Skin epidermis (tissue), 12 donors: ENCODE data around the gene TUBB1.

Experiments
- H3K27ac ChIP-seq, 21 experiments: fragments of 200-600 bp; sonication (generic) in 11 of 21; one replicate each; pipeline ENCODE4 v1.5.0; 2020; ENCODE audit warnings: mild to moderate bottlenecking in 3 of 21, inconsistent platforms in 2 of 21, moderate library complexity in 2 of 21
- H3K4me3 ChIP-seq, 7 experiments: fragments of 200-600 bp; sonication (generic) in 2 of 7; one replicate each; pipeline ENCODE4 v1.5.0; 2020; ENCODE audit warnings: inconsistent platforms in 2 of 7, mild to moderate bottlenecking in 2 of 7, moderate library complexity in 1 of 7

TUBB1 gene

DNA sequence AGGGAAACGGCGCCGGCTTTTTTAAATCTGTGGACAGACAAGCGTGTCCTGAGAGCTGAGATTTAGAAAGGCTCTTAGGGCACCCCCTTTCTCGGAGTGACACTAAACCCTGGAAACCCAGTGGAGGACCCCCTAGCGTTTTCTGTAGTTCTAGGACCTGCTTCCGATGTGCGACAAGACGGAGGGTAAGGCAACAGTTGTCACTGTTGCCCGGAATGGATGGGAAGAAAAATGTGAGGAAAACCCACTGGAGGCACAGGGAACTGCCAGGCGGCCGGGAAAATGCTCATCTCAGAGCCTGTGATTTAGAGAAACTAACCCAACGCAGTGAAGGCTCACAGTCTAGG, 13.5 kb downstream of the TUBB1 start:
- Histone ChIP-seq H3K4me3 (peak overlapping the region; percentile 72 to 92 (median 82)), H3K27ac (peak overlapping the region; percentile 55 to 98 (median 91))

DNA sequence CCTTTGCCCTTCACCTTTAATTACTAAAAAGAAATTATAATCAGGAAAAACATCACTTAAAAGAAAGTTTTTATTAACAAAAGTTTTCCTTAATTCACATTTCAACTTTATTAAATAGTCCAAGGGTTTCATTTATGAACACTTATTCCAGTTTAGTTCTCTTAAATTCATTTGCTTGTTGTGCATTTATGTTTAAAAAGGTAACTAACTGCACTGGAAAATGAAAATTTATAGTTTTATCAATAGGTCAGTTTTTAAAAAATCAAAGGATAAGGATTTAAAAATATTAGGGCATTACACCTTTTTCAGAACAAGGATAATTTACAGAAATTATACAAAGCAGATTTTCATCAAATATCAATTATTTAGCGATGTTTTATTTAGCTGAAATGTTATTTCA, 13.9 kb downstream of the TUBB1 start:
- peak overlapping the region in 18 of 21 experiments; percentile 81 to 98 (median 91) for H3K27ac ChIP-seq
- peak overlapping the region in 6 of 7 experiments; percentile 72 to 92 (median 83) for H3K4me3 ChIP-seq

DNA sequence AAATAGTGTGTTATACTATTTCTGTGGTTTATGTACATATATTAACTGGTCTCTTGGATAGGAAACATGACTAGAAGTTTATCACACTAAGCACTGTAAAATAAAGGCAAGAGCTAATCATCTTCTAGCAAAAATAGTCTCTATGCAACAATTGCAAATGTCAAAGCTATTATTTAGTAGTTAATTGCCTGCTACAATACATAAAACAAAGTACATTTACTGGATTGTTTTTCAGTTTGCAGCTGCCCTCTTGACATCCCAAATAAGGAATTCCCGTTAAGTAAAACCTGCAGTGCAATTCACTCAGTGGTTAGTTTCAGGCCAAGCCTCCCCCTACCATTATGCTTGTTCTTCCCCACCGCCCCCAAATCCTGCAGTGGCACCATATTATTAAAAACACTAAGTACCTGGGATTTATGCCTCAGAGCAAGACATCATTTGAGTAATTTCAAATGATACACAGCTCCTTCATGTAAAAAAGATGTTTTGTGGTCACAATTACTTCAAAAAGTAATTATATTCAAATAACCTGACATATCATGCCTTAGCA, 14.5 kb downstream of the TUBB1 start:
- Histone ChIP-seq H3K27ac (no peak overlapping the region), H3K4me3 (no peak overlapping the region)

DNA sequence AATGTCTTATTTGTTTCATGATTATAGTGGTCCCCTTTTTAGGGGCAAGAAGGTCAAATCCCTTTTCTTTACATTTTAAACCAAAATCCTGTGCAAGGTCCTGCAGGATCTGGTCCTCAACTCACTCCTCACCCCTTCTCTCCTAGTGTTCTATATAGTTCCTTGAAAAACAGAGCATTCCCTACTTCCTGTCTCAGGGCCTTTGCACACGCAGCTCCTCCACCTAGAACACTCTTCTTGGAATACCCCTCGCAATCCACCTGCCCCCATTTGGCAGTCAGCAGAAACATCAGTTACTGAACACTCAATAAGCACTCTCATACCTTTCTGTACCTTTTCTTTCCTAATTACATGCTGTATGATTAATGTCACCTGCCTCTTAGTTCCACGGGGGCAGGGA, 16.2 kb downstream of the TUBB1 start:
- Histone ChIP-seq H3K4me3 (no peak overlapping the region), H3K27ac (no peak overlapping the region)

DNA sequence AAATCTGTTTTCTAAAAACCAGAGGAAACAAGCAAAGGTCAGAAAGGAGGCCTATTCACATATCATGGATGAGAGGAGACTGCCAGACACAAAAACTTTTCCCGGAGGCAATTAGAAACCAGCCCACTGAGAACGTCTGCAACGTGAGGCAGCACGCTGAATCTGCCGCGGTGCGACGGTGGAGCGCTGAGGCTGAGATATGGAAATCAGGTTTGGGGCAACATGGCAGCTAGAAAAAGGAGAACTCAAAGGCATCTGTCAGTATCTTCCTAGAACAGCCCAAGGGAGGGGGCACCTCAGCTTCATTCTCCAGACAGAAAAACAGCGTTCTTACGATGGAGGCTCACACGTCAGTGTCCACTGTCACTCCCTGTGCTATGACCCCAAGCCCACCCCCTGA, 18.2 kb downstream of the TUBB1 start:
- no peak overlapping the region for H3K27ac ChIP-seq
- H3K4me3 ChIP-seq, result no peak overlapping the region

DNA sequence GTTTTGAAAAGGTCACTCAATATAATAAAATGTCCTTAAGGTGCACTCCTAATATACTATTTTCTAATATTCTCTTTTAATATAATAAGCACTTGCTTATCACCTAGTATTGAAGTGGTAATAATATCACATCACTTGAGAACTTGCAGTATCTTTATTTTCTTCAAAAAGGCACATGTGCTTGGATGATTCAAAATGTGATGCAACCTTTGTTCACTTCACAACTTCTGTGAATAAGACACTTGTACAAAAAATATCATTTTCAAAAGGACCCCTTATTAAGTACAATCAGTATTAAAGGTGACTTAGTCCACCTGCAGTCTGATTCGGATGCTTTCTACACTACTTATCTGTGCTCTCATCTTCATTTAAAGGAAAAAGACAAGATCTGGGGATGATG, 20.0 kb downstream of the TUBB1 start:
- Histone ChIP-seq H3K27ac (no peak overlapping the region), H3K4me3 (no peak overlapping the region)

DNA sequence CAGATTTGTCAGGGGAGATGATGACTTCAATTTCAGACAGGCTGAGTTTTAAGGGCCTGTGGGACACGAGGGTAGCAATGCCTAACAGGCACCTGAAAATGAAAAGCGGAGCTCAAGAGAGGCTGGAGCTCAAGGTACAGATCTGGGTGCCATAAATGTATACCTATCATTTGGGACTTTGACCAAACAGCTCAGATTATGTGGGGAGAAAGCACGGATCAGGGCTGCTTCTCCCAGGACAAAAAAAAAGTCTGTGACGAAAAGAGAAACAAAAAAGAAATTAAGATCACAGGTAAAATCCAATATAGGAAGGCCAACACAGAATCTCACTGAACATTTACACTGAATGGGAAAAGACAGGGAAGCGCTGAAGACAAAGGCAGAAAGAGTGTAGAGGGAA, 21.4 kb downstream of the TUBB1 start:
- no peak overlapping the region for H3K27ac ChIP-seq
- no peak overlapping the region for H3K4me3 ChIP-seq

DNA sequence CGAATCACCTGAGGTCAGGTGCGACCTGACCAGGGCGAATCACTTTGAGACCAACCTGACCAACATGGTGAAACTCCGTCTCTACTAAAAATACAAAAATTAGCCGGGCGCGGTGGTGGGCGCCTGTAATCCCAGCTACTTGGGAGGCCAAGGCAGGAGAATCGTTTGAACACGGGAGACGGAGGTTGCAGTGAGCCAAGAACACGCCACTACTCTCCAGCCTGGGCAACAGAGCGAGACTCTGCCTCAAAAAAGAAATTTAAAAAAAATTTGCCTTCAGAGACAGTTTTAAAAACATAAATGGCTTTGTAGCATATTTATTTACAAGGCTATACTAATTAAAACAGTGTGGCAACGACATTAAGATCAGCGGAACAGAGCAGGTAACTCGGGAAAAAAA, 22.3 kb downstream of the TUBB1 start:
- H3K27ac ChIP-seq, result peak overlapping the region in 9 of 21 experiments; percentile 82 to 93 (median 88)
- peak overlapping the region; percentile 70 to 95 (median 89) for H3K4me3 ChIP-seq

DNA sequence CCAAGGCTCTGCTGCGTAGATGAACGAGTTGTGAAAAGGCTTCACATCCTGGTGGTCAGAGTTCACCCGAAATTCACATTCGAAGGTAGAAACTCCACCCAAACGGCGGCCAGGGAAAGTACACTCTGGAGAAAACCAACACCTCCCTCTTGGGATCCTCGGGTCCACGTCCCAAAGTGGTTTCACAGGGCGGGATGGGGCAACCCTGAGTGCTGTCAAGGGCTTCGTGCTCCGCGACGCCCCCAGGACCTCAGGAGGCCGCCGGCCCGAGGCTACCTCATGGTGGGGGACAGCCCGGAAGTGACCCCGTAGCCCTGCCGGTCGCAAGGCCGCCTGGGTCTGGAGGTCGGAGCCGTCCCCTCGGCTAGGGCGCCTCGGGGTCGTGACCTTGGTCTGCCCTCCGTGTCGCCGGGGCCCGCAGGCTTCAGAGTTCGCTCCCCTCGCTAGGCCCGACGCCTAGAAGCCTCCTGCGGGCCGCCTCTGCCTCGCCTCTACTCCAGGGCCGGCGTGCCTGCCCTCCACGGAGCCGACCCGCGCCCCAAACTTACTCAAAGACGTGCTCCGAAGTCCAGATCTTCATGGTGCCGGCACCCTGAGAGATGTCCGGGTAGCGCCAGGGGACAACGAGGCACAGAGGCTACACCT, 23.0 kb downstream of the TUBB1 start, which contains the start of gene PRELID3B:
TSS of gene PRELID3B (minus strand) at position 636 of the 645 bp plus-strand sequence. CDS start at position 580, 56 bp downstream.
- H3K4me3 ChIP-seq, result peak within 1 kb of the TSS; percentile 70 to 95 (median 89)
- H3K27ac ChIP-seq, result peak within 1 kb of the TSS; percentile 72 to 94 (median 88)

DNA sequence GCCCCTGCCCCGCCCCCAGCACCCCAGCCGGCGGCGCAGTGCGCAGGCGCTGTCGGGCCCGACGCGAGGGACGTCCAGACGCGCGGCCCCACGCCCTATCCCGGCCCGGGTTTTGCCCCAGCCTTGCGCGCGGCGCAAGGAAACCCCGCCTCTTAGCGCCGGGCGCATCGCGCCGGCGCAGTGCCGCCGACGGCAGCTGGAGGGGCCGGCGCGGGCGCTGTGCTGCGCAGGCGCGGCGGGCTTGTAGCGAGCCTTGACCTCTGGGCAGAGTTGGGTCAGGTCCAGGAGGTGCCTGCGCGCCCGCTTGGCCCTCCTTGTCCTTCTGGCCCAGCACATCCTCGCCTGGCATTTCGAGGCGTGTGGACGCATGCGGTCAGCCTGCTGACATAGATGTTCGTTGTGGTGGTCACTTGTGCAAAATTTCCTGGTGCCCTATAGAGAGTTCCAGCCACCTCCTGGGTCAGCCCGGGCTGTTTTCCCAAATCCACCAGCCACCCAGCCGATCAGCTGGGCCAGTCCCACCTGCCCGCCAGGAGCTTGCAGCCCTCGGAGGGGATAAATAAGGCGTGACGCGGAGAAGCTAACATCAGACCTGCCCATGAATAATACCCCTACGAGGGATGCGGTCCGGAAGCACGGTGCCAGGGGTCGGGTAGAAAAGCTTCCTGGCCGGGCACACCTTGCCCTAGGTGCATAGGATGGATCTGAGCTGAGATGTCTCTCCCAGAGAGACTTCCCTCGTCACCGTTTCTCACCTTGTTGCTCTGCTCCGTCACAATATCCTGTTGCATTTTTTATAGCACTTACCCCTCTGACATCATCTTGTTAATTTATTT, 23.8 kb downstream of the TUBB1 start:
- peak overlapping the region in 20 of 21 experiments; percentile 74 to 94 (median 88) for H3K27ac ChIP-seq
- peak overlapping the region; percentile 70 to 95 (median 89) for H3K4me3 ChIP-seq

DNA sequence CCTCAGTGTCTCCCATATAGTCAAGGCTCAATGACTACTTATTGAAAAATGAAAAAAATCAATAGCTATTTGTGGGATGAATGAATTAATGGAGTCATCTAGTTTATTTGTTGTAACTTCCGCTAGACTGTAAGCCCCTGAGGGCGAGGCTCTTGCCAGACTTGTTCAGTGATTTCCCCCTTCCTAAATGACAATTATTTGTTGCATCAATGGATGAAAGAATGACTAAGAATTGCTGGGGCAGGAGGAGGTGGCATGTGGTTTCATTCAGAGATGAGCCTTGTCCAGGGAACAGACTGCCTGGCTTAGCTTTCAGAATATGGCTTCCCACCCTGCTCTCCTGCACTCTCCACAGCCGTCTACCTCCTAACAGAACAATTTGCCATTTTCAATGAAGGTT, 24.5 kb downstream of the TUBB1 start:
- no peak overlapping the region for H3K4me3 ChIP-seq
- H3K27ac ChIP-seq, result peak overlapping the region in 15 of 21 experiments; percentile 6 to 94 (median 88)

DNA sequence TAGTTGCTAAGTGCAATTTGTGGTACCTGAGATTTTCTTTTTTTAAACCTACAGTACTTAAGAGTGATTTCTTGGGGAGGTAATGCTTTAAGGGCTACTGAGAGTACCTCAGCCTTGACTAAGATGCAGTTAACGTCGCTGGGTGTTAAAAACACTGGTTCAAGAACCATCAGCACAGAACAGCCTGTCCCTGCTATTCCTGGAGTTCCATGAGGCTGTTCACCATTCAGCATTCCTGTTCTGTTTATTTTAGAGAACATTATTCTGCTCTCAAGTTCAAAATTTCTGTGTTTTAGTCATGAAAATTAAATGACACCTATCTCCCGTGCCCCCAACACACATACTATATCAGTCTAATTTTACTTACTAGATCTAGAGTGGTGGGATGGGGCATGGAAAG, 25.1 kb downstream of the TUBB1 start:
- H3K4me3 ChIP-seq, result no peak overlapping the region
- peak overlapping the region in 6 of 21 experiments; percentile 4 to 93 (median 36) for H3K27ac ChIP-seq

DNA sequence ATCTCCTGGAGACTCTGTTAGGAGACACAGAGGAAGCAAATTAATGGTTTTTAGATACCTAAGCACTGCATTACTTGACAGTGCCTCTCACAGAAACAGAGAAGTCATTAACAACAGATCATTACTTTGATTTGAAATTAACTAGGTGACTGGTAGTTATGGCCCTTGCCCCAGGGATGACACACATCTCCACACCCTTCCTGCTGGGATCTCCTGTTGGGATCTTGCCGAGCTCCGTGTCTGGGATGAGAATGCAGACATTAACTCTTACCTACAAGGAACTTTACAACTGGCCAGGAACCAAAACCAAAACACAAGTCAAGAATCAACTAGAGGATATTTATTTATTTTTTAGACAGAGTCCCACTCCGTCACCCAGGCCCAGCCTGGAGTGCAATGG, 25.6 kb downstream of the TUBB1 start:
- H3K27ac ChIP-seq, result peak overlapping the region in 2 of 21 experiments; percentile 6 to 57
- no peak overlapping the region for H3K4me3 ChIP-seq

DNA sequence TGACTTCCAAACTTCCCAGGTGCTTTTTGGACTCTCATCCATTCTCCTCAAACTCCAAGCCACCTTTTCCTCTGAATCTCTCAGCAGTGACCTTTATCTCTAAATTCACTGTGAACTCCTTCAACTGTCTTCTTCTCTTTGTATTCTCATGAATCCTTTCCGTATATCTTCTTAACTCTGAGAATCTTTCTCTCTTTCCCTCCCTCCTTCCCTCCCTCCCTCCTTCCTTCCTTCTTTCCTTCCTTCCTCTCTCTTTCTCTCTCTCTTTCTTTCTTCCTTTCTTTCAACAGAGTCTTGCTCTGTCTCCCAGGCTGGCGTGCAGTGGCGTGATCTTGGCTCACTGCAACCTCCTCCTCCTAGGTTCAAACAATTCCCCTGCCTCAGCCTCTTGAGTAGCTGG, 27.6 kb downstream of the TUBB1 start:
- Histone ChIP-seq H3K27ac (no peak overlapping the region), H3K4me3 (no peak overlapping the region)

DNA sequence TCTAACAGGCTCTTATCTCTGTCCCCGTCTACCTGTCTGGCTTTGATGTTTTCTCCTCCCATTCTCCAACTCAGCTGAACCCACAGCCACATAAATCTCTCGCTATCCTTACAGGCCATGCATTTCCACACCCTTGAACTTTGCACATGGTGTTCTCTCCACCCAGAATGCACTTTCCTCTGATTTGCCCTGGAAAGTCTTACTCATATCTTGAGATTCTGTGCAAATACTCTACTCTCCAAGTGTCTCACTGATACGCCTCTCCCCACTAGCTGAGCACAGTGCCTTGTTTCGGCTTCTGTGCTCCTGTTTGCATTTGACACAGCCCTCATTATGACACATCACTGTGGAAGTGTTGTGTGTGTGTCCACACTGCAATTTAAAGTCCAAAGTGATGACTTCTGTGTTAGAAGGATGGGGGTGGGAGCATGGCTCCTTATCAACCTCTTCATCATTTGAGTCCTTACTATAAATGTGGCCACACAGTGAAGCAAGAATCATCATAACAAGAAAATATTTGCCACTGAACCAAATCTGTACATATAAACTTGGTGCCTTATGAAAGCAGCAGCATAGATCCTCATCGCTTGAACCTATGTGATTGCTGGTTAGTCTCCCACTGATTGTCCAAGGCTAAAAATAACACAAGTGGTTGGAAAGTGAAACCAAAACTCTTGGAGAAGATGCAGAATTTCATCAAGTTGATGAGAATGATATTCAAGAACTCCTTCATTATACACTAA, 28.9 kb downstream of the TUBB1 start:
- Histone ChIP-seq H3K27ac (no peak overlapping the region), H3K4me3 (no peak overlapping the region)

DNA sequence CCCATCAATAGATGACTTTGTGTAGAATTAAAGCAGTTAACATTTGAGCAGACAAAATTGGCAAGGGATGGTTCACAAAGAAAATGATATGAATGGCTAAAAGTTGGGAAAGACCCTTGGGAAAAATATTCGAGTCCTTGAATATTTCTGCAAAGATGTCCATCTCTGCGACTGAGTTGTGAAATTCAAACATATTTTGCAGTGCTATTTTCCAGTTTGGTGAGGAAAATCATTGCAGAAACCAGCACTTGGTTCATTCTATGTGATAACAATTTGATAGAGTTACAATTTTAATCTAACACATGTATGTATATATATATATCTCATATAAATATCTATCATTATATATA, 29.4 kb downstream of the TUBB1 start:
- no peak overlapping the region for H3K27ac ChIP-seq
- H3K4me3 ChIP-seq, result no peak overlapping the region

DNA sequence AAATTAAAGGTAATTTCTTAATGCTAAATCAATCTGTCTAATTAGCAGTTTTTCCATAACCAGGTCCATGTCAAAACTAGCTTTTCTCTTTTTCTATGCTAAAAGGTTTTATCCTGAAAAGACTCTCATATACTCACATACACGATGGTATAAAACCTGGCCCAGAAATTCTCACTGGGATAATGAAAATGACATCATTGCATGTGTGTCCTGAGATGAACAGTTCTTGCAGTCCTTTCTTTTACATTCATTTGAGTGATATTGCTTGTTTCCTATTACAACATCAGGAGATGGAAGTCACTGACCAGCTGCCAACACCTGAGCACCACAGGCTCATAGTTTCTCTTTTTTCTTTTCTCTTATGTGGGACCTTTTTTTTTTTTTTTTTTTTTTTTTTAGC, 31.2 kb downstream of the TUBB1 start:
- Histone ChIP-seq H3K4me3 (no peak overlapping the region), H3K27ac (no peak overlapping the region)

DNA sequence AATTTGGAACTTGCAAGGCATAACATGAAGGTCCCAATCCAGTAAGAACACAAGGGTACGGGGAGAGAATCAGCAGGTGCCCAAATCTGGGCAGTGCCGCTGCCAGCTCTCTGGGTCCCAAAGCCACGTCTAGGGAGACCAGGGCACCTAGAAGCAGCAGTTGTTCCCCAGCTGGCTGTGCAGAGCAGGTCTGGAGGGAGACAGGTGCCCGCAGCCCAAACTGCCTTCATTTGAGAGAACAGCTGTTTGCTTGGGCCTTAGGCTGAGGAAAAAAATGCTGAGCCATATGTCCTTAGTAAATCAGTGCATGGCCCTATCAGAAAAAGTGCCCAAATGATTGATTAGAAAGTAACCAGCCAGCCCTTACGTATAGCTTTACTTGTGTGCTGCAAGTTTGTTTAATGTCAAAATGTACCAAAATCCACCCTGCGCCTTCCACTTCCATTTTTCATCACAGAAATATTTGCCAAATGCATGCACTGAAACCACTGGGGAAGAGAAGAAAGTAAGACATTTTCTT, 32.5 kb downstream of the TUBB1 start:
- H3K27ac ChIP-seq, result no peak overlapping the region

DNA sequence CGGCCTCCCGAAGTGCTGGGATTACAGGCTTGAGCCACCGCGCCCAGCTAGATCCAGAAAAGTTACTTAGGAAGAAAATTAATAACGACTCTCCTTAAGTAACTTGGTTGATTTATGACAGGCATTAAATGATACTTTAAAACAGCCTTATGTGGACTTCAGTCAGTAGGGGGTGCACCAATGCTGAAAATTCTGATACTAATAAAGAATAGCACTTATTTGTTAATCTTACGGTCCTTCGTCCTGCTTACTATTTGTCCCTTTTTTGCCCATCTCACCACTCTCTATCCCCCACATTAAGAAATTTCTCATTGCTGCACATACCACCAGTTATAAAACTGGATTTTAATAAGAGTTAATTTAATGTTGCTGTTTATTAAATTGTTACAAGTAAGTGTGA, 36.1 kb downstream of the TUBB1 start:
- H3K4me3 ChIP-seq, result no peak overlapping the region
- no peak overlapping the region for H3K27ac ChIP-seq

More for the DNA sequence above, 32.5 kb downstream of the TUBB1 start:
- H3K4me3 ChIP-seq, result no peak overlapping the region

DNA sequence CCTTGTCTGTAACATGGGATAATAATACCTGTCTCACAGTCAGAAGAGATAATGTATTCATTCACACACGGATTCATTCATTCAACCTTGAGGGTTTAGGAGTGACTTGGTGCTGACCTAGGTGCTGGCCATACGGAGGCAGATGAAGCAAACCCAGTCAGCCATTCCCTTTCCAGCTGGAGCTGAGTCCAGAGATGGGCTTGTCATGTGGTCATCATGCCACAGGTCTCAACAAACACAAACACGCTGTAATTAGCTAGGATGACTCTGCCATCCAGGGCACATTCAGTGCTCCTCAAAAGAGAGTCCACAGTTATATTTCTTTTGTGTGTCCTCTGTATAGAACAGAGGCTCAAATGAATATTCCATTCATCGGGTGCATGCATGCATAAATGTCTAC, 42.9 kb downstream of the TUBB1 start:
- H3K4me3 ChIP-seq, result no peak overlapping the region
- H3K27ac ChIP-seq, result no peak overlapping the region
